ENCODE results near the gene CD34. TPM values are rescaled to one million over a fixed set of nuclear protein-coding genes. Genes with fewer than 3 reads are reported as not detected.
A peak's percentile ranks its signal among the peaks of the same experiment; 100 is the strongest.

The CD34 gene
- total and polyA plus RNA-seq, 8 donors, result 3.2 to 31.2 (median 11.6) TPM

GRCh38 chr1:207886227-207886626 is 24.7 kb downstream of the CD34 start:
- TF ChIP-seq POLR2AphosphoS5 (IDR thresholded peaks at IDR 0.05) (no peak), POLR2A (IDR thresholded peaks at IDR 0.05) (no peak), CTCF (IDR thresholded peaks at IDR 0.05) (no peak), EP300 (IDR thresholded peaks at IDR 0.05) (no peak)
- intact Hi-C loops (cut with DNase I; ENCODE audit: low total_unique reads), result no loop called here
- DNase-seq, result no peak
- Histone ChIP-seq H3K36me3 (no peaks in the 10 kb centered on the region), H3K4me1 (peaks cover 40 to 78% (median 54%) of the 10 kb centered on the region in 4 donors), H3K9me3 (no peaks in the 10 kb centered on the region), H3K4me3 (no peak overlapping the region), H3K27me3 (no peaks in the 10 kb centered on the region), H3K27ac (peak overlapping the region in 3 of 5 donors; percentile 12 to 81 (median 64))
- WGBS, 5 donors, result 67 to 85% (median 83%) methylated on average over 1 of the region's 1 CpG

GRCh38 chr1:207885129-207886032 is 25.5 kb downstream of the CD34 start:
- 24 to 27% (median 26%) methylated on average over 9 of the region's 9 CpGs for WGBS, 5 donors
- Histone ChIP-seq H3K27me3 (no peaks in the 10 kb centered on the region), H3K9me3 (no peaks in the 10 kb centered on the region), H3K4me1 (peaks cover 31 to 70% (median 48%) of the 10 kb centered on the region in 4 donors), H3K4me3 (no peak overlapping the region), H3K36me3 (no peaks in the 10 kb centered on the region), H3K27ac (peak overlapping the region in 4 of 5 donors; percentile 50 to 81 (median 70))
- DNase-seq, result peak; percentile 91 to 96
- TF ChIP-seq EP300 (IDR thresholded peaks at IDR 0.05) (no peak), CTCF (IDR thresholded peaks at IDR 0.05) (peak in 6 of 7 experiments; percentile 5 to 97 (median 94)), POLR2AphosphoS5 (IDR thresholded peaks at IDR 0.05) (peak; percentile 34 to 68 (median 43))
- intact Hi-C loops (cut with DNase I; ENCODE audit: low total_unique reads), result no loop called here

GRCh38 chr1:207884266-207885029 is 26.5 kb downstream of the CD34 start:
- H3K9me3 ChIP-seq, result no peaks in the 10 kb centered on the region
- WGBS, 5 donors, result 76 to 86% (median 83%) methylated on average over 9 of the region's 9 CpGs
- intact Hi-C loops (cut with DNase I; ENCODE audit: low total_unique reads), result no loop called here
- H3K27ac ChIP-seq, result peak overlapping the region; percentile 13 to 81 (median 67)
- DNase-seq, result peak in 1 of 2 donors; percentile 20
- peaks cover 22 to 60% (median 43%) of the 10 kb centered on the region in 4 donors for H3K4me1 ChIP-seq
- no peaks in the 10 kb centered on the region for H3K27me3 ChIP-seq
- TF ChIP-seq EP300 (IDR thresholded peaks at IDR 0.05) (no peak), POLR2A (IDR thresholded peaks at IDR 0.05) (no peak), CTCF (IDR thresholded peaks at IDR 0.05) (no peak), POLR2AphosphoS5 (IDR thresholded peaks at IDR 0.05) (no peak)
- H3K4me3 ChIP-seq, result no peak overlapping the region
- no peaks in the 10 kb centered on the region for H3K36me3 ChIP-seq

GRCh38 chr1:207883660-207884250 is 27.2 kb downstream of the CD34 start:
- peak in 1 of 2 donors; percentile 4 for DNase-seq
- H3K27me3 ChIP-seq, result no peaks in the 10 kb centered on the region
- H3K36me3 ChIP-seq, result no peaks in the 10 kb centered on the region
- H3K27ac ChIP-seq, result peak overlapping the region; percentile 50 to 81 (median 74)
- WGBS, 5 donors, result 28 to 61% (median 46%) methylated on average over 2 of the region's 2 CpGs
- peaks cover 18 to 53% (median 37%) of the 10 kb centered on the region in 4 donors for H3K4me1 ChIP-seq
- H3K9me3 ChIP-seq, result no peaks in the 10 kb centered on the region
- TF ChIP-seq CTCF (IDR thresholded peaks at IDR 0.05), result no peak
- TF ChIP-seq POLR2AphosphoS5 (IDR thresholded peaks at IDR 0.05), result no peak
- no peak for TF ChIP-seq EP300 (IDR thresholded peaks at IDR 0.05)
- no peak for TF ChIP-seq POLR2A (IDR thresholded peaks at IDR 0.05)
- peak overlapping the region in 2 of 4 donors; percentile 9 to 27 for H3K4me3 ChIP-seq
- intact Hi-C loops (cut with DNase I; ENCODE audit: low total_unique reads), result no loop called here

Data from stomach (tissue), 9 donors.